ENCODE measurements around the gene CACNA1B. TPM values are rescaled to one million over a fixed set of nuclear protein-coding genes. Genes with fewer than 3 reads are reported as not detected.

The CACNA1B gene
- total and polyA plus RNA-seq, 9 of the 15 experiments (the other 6 are each of a cell fraction or from before 2014, with no cell fraction given), result 0.01 to 0.04 TPM; not detected in 7

DNA sequence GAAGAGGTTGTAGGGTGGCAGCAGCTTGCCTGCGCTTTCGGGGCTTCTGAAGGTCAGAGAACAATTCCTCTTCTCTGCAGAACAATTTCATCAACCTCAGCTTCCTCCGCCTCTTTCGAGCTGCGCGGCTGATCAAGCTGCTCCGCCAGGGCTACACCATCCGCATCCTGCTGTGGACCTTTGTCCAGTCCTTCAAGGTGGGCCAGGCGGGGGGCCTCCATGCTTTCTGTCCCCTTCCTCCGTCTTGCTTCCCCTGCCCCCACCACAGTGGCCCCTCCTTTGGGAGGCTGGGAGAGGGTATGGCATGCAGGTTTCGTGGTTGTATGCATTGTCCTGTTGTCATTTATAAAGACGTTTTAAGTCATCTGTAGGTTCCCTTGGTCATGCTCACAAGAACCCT lies 195.8 kb downstream of the CACNA1B start:
- Histone ChIP-seq H3K9me1 (ENCODE audit: control insufficient read depth, insufficient read depth, low read length) (no peaks in the 10 kb centered on the region), H2AFZ (ENCODE audit: low read depth, low read length) (no peak overlapping the region), H3K9me3 (replicated peaks; ENCODE audit: control insufficient read depth, insufficient read depth, low read depth, low read length) (no peaks in the 10 kb centered on the region), H4K20me1 (replicated peaks; ENCODE audit: control insufficient read depth, insufficient read depth, low read length) (0 out of 2 replicates have a peak, but pooled peaks cover 4% of the 10 kb centered on the region), H3K4me2 (ENCODE audit: insufficient read depth, low read length) (no peak overlapping the region), H3K36me3 (ENCODE audit: control insufficient read depth, insufficient read depth, low read length) (no peaks in the 10 kb centered on the region), H3K79me2 (ENCODE audit: control insufficient read depth, insufficient read depth, low read length) (no peaks in the 10 kb centered on the region), H3K27me3 (ENCODE audit: control insufficient read depth in 2 of 2, insufficient read depth in 2 of 2, low read length in 2 of 2) (peaks cover 27 to 93% of the 10 kb centered on the region in 2 experiments), H3K27ac (ENCODE audit: extremely low read depth, low read depth, low read length) (no peak overlapping the region), H3K9ac (ENCODE audit: insufficient read depth in 1 of 2, low read depth in 2 of 2, low read length in 2 of 2) (no peak overlapping the region), H3K4me3 (no peak overlapping the region), H3K4me1 (replicated peaks in 1 of 2; ENCODE audit: control insufficient read depth in 2 of 2, insufficient read depth in 2 of 2, low read length in 2 of 2) (peaks cover 0 to 3% of the 10 kb centered on the region in 2 experiments; a peak in 1 of 5 replicates)
- CTCF ChIA-PET (ENCODE audit: low intra/inter-chr PET ratio), result no interaction called here
- POLR2A ChIA-PET, result no interaction called here
- BruUV-seq (replicated peaks), result no TSS peak
- ATAC-seq (no peak), FAIRE-seq (no peak), DNase-seq (ENCODE audit: extremely low read depth in 1 of 4, low spot score in 3 of 4) (no peak)
- WGBS (ENCODE audit: insufficient coverage, low coverage, missing lambda C conversion rate), result 17% methylated on average over 12 of the region's 12 CpGs
- intact Hi-C loops (cut with micrococcal nuclease), result no loop called here
- in situ Hi-C loops (cut with MboI), result no loop called here
- TF ChIP-seq SRF (CRISPR knock-in tag; IDR thresholded peaks at IDR 0.05), result no peak
- TF ChIP-seq, protein P1, sequence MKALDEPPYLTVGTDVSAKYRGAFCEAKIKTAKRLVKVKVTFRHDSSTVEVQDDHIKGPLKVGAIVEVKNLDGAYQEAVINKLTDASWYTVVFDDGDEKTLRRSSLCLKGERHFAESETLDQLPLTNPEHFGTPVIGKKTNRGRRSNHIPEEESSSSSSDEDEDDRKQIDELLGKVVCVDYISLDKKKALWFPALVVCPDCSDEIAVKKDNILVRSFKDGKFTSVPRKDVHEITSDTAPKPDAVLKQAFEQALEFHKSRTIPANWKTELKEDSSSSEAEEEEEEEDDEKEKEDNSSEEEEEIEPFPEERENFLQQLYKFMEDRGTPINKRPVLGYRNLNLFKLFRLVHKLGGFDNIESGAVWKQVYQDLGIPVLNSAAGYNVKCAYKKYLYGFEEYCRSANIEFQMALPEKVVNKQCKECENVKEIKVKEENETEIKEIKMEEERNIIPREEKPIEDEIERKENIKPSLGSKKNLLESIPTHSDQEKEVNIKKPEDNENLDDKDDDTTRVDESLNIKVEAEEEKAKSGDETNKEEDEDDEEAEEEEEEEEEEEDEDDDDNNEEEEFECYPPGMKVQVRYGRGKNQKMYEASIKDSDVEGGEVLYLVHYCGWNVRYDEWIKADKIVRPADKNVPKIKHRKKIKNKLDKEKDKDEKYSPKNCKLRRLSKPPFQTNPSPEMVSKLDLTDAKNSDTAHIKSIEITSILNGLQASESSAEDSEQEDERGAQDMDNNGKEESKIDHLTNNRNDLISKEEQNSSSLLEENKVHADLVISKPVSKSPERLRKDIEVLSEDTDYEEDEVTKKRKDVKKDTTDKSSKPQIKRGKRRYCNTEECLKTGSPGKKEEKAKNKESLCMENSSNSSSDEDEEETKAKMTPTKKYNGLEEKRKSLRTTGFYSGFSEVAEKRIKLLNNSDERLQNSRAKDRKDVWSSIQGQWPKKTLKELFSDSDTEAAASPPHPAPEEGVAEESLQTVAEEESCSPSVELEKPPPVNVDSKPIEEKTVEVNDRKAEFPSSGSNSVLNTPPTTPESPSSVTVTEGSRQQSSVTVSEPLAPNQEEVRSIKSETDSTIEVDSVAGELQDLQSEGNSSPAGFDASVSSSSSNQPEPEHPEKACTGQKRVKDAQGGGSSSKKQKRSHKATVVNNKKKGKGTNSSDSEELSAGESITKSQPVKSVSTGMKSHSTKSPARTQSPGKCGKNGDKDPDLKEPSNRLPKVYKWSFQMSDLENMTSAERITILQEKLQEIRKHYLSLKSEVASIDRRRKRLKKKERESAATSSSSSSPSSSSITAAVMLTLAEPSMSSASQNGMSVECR (CRISPR knock-in tag; IDR thresholded peaks at IDR 0.05), result no peak
- no peak for TF ChIP-seq FOXA1 (IDR thresholded peaks at IDR 0.05; ENCODE audit: borderline replicate concordance)
- TF ChIP-seq, protein P2, sequence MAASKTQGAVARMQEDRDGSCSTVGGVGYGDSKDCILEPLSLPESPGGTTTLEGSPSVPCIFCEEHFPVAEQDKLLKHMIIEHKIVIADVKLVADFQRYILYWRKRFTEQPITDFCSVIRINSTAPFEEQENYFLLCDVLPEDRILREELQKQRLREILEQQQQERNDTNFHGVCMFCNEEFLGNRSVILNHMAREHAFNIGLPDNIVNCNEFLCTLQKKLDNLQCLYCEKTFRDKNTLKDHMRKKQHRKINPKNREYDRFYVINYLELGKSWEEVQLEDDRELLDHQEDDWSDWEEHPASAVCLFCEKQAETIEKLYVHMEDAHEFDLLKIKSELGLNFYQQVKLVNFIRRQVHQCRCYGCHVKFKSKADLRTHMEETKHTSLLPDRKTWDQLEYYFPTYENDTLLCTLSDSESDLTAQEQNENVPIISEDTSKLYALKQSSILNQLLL (CRISPR knock-in tag; IDR thresholded peaks at IDR 0.05; ENCODE audit: borderline replicate concordance), result no peak
- TF ChIP-seq GABPB1 (CRISPR knock-in tag; IDR thresholded peaks at IDR 0.05), result no peak
- TF ChIP-seq RBFOX2 (IDR thresholded peaks at IDR 0.05; ENCODE audit: low read depth, low read length), result no peak
- TF ChIP-seq RBM34 (IDR thresholded peaks at IDR 0.05; ENCODE audit: borderline replicate concordance, insufficient read depth, low read length), result no peak
- no peak for TF ChIP-seq MAFG (tag; conservative IDR thresholded peaks at IDR 0.05)
- TF ChIP-seq CTBP1 (IDR thresholded peaks at IDR 0.05; ENCODE audit: borderline replicate concordance), result no peak
- TF ChIP-seq, protein P3, sequence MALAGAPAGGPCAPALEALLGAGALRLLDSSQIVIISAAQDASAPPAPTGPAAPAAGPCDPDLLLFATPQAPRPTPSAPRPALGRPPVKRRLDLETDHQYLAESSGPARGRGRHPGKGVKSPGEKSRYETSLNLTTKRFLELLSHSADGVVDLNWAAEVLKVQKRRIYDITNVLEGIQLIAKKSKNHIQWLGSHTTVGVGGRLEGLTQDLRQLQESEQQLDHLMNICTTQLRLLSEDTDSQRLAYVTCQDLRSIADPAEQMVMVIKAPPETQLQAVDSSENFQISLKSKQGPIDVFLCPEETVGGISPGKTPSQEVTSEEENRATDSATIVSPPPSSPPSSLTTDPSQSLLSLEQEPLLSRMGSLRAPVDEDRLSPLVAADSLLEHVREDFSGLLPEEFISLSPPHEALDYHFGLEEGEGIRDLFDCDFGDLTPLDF (CRISPR knock-in tag; IDR thresholded peaks at IDR 0.05), result no peak
- no peak for TF ChIP-seq TCFL5 (CRISPR knock-in tag; conservative IDR thresholded peaks at IDR 0.05)
- no peak for TF ChIP-seq HMGXB4 (CRISPR knock-in tag; IDR thresholded peaks at IDR 0.05)
- TF ChIP-seq MCM3 (IDR thresholded peaks at IDR 0.05), result no peak
- no peak for TF ChIP-seq KLF6 (CRISPR knock-in tag; IDR thresholded peaks at IDR 0.05; ENCODE audit: borderline replicate concordance)
- no peak for TF ChIP-seq ZNF583 (CRISPR knock-in tag; IDR thresholded peaks at IDR 0.05)
